KOPT-K1 (cell line): ENCODE measurements around the gene VIL1.

ENCODE experiments used
- H3K27ac ChIP-seq: fragments of 200-600 bp; sonication (generic); 2 replicates; pipeline ENCODE4 v1.5.1; 2016; ENCODE audit warnings: antibody characterized with exemption, mild to moderate bottlenecking, low read depth, low read length; ENCODE audit not compliant: poor library complexity, severe bottlenecking
- H3K36me3 ChIP-seq: fragments of 200-600 bp; sonication (generic); 2 replicates; pipeline ENCODE4 v1.5.1; 2017; ENCODE audit warnings: antibody characterized with exemption, mild to moderate bottlenecking, low read length, moderate library complexity; ENCODE audit not compliant: insufficient read depth
- H3K9me3 ChIP-seq: fragments of 200-600 bp; sonication (generic); 2 replicates; pipeline ENCODE4 v1.5.1; 2017; ENCODE audit warnings: antibody characterized with exemption, low read length, mild to moderate bottlenecking; ENCODE audit not compliant: insufficient read depth, poor library complexity, severe bottlenecking

Gene VIL1

GRCh38 chr2:218418717-218419458 lies at the start of gene VIL1:
TSS of gene VIL1 (plus strand) at chr2:218419123. CDS start at chr2:218423779, 4,656 bp downstream.
- Histone ChIP-seq H3K36me3 (no peaks in the 10 kb centered on the region), H3K9me3 (no peaks in the 10 kb centered on the region), H3K27ac (no peak within 1 kb of the TSS)

- Histone ChIP-seq H3K27ac (no peak overlapping the region), H3K9me3 (peaks cover 7% of the 10 kb centered on the region), H3K36me3 (no peaks in the 10 kb centered on the region)
Measured at GRCh38 chr2:218369330-218369729, 49.6 kb upstream of the VIL1 start.

- Histone ChIP-seq H3K9me3 (peaks cover 7% of the 10 kb centered on the region), H3K27ac (no peak overlapping the region), H3K36me3 (no peaks in the 10 kb centered on the region)
Measured at GRCh38 chr2:218370410-218371063, 48.4 kb upstream of the VIL1 start.

- no peaks in the 10 kb centered on the region for H3K36me3 ChIP-seq
- no peak overlapping the region for H3K27ac ChIP-seq
- H3K9me3 ChIP-seq = peaks cover 1% of the 10 kb centered on the region
Measured at GRCh38 chr2:218371983-218372350, 47.0 kb upstream of the VIL1 start.

GRCh38 chr2:218374795-218375194 lies 44.1 kb upstream of the VIL1 start:
- Histone ChIP-seq H3K9me3 (no peaks in the 10 kb centered on the region), H3K36me3 (no peaks in the 10 kb centered on the region), H3K27ac (no peak overlapping the region)

- H3K9me3 ChIP-seq = no peaks in the 10 kb centered on the region
- H3K27ac ChIP-seq = no peak overlapping the region
- H3K36me3 ChIP-seq = no peaks in the 10 kb centered on the region
Measured at GRCh38 chr2:218375212-218375611, 43.7 kb upstream of the VIL1 start.

GRCh38 chr2:218378053-218378452 lies 40.9 kb upstream of the VIL1 start:
- Histone ChIP-seq H3K9me3 (no peaks in the 10 kb centered on the region), H3K27ac (no peak overlapping the region), H3K36me3 (no peaks in the 10 kb centered on the region)

- no peak within 1 kb of the TSS for H3K27ac ChIP-seq
- no peaks in the 10 kb centered on the region for H3K36me3 ChIP-seq
Measured at GRCh38 chr2:218381916-218382366, 37.0 kb upstream of the VIL1 start, which contains the start of gene SLC11A1. TSS of gene SLC11A1 (plus strand) at chr2:218382273. CDS start at chr2:218382369, 96 bp downstream.

GRCh38 chr2:218382785-218383184 lies 36.1 kb upstream of the VIL1 start:
- Histone ChIP-seq H3K36me3 (no peaks in the 10 kb centered on the region), H3K27ac (no peak overlapping the region), H3K9me3 (no peaks in the 10 kb centered on the region)

More at GRCh38 chr2:218381916-218382366, 37.0 kb upstream of the VIL1 start, which contains the start of gene SLC11A1:
- no peaks in the 10 kb centered on the region for H3K9me3 ChIP-seq

- Histone ChIP-seq H3K27ac (no peak overlapping the region), H3K36me3 (no peaks in the 10 kb centered on the region), H3K9me3 (no peaks in the 10 kb centered on the region)
Measured at GRCh38 chr2:218383892-218384519, 34.9 kb upstream of the VIL1 start.

GRCh38 chr2:218384975-218385374 lies 33.9 kb upstream of the VIL1 start:
- Histone ChIP-seq H3K9me3 (no peaks in the 10 kb centered on the region), H3K27ac (no peak overlapping the region)

GRCh38 chr2:218386505-218387368 lies 32.2 kb upstream of the VIL1 start:
- no peaks in the 10 kb centered on the region for H3K36me3 ChIP-seq
- H3K27ac ChIP-seq = no peak overlapping the region
- no peaks in the 10 kb centered on the region for H3K9me3 ChIP-seq

More at GRCh38 chr2:218384975-218385374, 33.9 kb upstream of the VIL1 start:
- no peaks in the 10 kb centered on the region for H3K36me3 ChIP-seq

- Histone ChIP-seq H3K36me3 (no peaks in the 10 kb centered on the region), H3K9me3 (no peaks in the 10 kb centered on the region), H3K27ac (no peak overlapping the region)
Measured at GRCh38 chr2:218387369-218388194, 31.3 kb upstream of the VIL1 start.
